Raji (cell line): ENCODE measurements around the gene OTUB2.

Experiments
- POLR2A ChIP-seq: IDR thresholded peaks from 2 replicates; pipeline ENCODE4 v1.6.1; 2011; ENCODE audit warnings: low read depth, low read length, control low read depth; ENCODE audit not compliant: insufficient read depth

Gene OTUB2

GRCh38 chr14:94041551-94042346, 15.6 kb downstream of the OTUB2 start:
- no peak for TF ChIP-seq POLR2A

- no peak for TF ChIP-seq POLR2A
These were observed 16.4 kb downstream of the OTUB2 start for GRCh38 chr14:94042433-94043091.

DNA sequence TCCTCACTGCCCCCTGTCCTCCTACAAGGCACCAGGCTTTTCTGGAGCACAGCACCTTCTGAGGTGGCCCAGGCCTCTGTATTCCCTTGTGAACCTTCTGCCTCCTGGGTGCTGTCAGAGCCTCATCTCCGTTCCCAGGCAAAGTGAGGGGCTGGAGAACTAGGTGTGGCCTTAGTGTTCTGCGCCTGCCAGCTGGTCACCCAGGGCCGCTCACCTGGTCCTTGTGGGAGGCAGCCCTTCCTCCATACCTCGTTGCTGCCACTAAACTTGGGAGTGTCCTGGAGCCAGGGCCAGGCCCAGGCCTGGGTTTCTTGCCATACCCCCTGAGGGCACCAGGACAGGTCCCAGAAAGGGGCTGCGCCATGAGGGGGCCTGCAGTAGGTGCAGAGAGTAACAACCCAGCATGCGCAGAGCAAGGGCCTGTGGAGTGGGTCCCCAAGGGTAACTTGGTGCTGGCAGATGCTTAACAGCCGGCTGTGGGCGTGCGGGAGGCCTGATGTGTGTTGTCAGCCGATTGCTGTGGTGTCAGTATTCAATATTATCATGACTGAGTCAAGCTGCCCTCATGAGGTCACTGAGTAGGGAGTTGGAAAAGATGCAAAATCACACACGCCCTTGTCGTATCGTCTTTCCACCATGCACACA, 17.1 kb downstream of the OTUB2 start:
- TF ChIP-seq POLR2A: no peak

DNA sequence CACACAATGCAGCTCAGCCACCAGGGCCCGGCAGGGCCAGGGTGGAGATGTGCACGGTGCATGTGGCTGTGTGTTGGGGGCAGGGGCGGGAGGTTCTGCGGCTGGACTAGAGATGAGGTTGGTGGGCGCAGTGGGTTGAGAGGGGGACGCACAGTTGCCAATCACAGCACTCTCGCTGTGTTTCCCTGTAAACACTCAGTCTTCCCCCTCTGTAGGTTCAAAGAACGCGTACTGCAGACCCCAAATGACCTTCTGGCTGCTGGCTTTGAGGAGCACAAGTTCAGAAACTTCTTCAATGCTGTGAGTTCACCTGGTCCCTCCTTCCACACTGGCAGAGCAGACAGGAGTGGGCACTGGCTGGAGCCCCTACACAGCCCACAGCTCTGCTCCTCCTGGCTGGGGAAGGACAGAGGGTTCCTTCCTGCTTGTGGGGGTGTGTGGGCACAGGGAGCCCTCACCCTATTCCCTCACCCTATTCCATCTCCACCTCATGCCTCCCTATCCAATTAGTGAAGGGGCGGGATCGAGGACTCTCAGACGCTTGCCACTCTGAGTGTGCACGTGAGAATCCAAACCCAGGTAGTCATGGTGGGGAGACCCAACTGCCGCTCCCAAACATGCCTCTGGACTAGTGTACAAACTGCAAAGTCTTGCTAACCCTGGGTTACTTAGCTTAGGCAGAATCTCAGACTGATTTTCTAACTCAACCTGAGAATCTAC, 17.8 kb downstream of the OTUB2 start:
- TF ChIP-seq POLR2A: no peak

DNA sequence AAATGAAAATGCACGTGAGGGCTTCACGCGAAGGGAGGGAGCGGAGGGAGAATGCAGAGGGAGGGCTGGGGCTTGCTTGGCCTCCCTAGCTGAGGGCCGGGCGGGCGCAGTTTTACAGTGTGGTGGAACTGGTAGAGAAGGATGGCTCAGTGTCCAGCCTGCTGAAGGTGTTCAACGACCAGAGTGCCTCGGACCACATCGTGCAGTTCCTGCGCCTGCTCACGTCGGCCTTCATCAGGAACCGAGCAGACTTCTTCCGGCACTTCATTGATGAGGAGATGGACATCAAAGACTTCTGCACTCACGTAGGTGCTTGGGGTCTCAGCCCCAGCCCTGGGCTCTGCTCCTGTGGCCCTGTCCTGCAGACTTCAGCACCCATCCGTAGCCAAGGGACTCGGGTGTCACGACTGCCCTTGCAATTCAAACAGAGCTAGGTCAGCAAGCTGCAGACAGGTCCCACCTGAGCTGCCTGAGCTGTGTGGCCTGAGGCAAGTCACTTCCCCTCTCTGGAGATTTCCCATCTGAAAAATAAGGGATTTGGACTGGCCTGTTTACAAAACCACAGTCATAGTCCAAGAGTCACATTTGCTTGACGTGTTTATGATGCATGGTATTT, 18.4 kb downstream of the OTUB2 start:
- no peak for TF ChIP-seq POLR2A

GRCh38 chr14:94045101-94045500, 19.0 kb downstream of the OTUB2 start:
- no peak for TF ChIP-seq POLR2A

DNA sequence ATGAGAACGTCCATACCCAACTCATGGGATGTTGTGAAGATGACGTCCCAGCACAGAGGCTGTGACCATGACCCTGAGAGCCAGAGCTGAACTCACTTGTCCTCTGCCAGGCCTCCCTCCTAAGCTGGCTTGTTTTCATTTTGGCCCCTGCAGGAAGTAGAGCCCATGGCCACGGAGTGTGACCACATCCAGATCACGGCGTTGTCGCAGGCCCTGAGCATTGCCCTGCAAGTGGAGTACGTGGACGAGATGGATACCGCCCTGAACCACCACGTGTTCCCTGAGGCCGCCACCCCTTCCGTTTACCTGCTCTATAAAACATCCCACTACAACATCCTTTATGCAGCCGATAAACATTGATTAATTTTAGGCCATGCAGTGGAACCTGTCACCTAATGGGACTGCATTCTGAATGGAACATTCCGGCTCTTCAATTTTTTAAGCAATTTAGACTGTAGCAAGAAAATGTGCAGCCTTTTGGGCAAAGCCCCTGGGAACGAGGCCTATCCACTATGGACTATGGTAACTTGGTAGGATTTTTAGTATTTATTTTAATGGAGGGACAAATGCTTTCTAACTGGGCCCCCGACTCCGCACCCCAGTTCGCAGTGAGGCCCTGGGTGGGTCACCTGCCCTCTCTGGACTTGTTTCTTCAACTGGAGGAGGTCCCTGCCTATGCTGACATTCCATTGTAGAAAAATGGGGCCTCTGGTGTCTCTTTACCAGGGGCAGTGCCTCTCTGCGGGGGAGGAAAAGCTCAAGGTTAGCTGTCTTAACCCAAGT, 19.6 kb downstream of the OTUB2 start:
- no peak for TF ChIP-seq POLR2A

- no peak for TF ChIP-seq POLR2A
These were observed 20.6 kb downstream of the OTUB2 start for GRCh38 chr14:94046696-94047250.

GRCh38 chr14:94047581-94047980, 21.4 kb downstream of the OTUB2 start:
- TF ChIP-seq POLR2A: no peak

- no peak for TF ChIP-seq POLR2A
These were observed 22.8 kb downstream of the OTUB2 start for GRCh38 chr14:94048691-94049624.

DNA sequence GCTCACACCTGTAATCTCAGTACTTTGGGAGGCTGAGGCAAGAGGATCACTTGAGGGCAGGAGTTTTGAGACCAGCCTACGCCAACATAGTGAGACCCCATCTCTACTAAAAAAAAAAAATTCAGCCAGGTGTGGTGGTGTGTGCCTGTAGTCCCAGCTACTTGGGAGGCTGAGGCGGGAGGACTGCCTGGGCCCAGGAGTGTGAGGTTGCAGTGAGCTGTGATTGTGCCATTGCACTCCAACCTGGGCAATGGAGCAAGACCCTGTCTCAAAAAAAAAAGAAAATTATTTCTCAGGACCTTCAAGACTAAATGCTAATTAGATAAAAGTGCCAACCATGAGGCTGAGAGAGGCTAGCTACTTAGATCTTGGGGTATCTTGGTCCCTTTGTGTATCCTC, 23.5 kb downstream of the OTUB2 start:
- no peak for TF ChIP-seq POLR2A

- no peak for TF ChIP-seq POLR2A
These were observed 24.2 kb downstream of the OTUB2 start for GRCh38 chr14:94050231-94050880.
